Measurements from ENCODE around the gene GPR141. TPM values are rescaled to one million over a fixed set of nuclear protein-coding genes. Genes with fewer than 3 reads are reported as not detected.
"Not testable (repeated sequence)": the region's sequence is repeated elsewhere in the genome, so short reads cannot be mapped to it uniquely, and the experiment has no call there.

Gene GPR141
- polyA plus RNA-seq, 4 donors: 0.27 to 0.39 TPM; not detected in 2

- no peak for DNase-seq (ENCODE audit: low read depth in 4 of 4, low spot score in 3 of 4)
These were observed 1.4 kb downstream of the GPR141 start for GRCh38 chr7:37684927-37685326.

- DNase-seq (ENCODE audit: low read depth in 4 of 4, low spot score in 3 of 4): no peak
These were observed 3.2 kb downstream of the GPR141 start for GRCh38 chr7:37686556-37687345.

GRCh38 chr7:37690206-37690605 lies 6.6 kb downstream of the GPR141 start:
- no peak for DNase-seq (ENCODE audit: low read depth in 4 of 4, low spot score in 3 of 4)

GRCh38 chr7:37694208-37695094 lies 10.9 kb downstream of the GPR141 start:
- DNase-seq (ENCODE audit: low read depth in 4 of 4, low spot score in 3 of 4): no peak

- no peak for DNase-seq (ENCODE audit: low read depth in 4 of 4, low spot score in 3 of 4)
These were observed 14.7 kb downstream of the GPR141 start for GRCh38 chr7:37698276-37698675.

- no peak for DNase-seq (ENCODE audit: low read depth in 4 of 4, low spot score in 3 of 4)
These were observed 15.2 kb downstream of the GPR141 start for GRCh38 chr7:37698782-37699181.

GRCh38 chr7:37701769-37702168 lies 18.2 kb downstream of the GPR141 start:
- DNase-seq (ENCODE audit: low read depth in 4 of 4, low spot score in 3 of 4): no peak

- no peak for DNase-seq (ENCODE audit: low read depth in 4 of 4, low spot score in 3 of 4)
These were observed 19.8 kb downstream of the GPR141 start for GRCh38 chr7:37703361-37703760.

GRCh38 chr7:37704328-37704833 lies 20.8 kb downstream of the GPR141 start:
- DNase-seq (ENCODE audit: low read depth in 4 of 4, low spot score in 3 of 4): not testable (repeated sequence)

GRCh38 chr7:37705976-37706375 lies 22.4 kb downstream of the GPR141 start:
- no peak for DNase-seq (ENCODE audit: low read depth in 4 of 4, low spot score in 3 of 4)

GRCh38 chr7:37706804-37707203 lies 23.2 kb downstream of the GPR141 start:
- DNase-seq (ENCODE audit: low read depth in 4 of 4, low spot score in 3 of 4): no peak

GRCh38 chr7:37707754-37708485 lies 24.4 kb downstream of the GPR141 start:
- no peak for DNase-seq (ENCODE audit: low read depth in 4 of 4, low spot score in 3 of 4)

- DNase-seq (ENCODE audit: low read depth in 4 of 4, low spot score in 3 of 4): no peak
These were observed 26.3 kb downstream of the GPR141 start for GRCh38 chr7:37709631-37710509.

GRCh38 chr7:37713613-37714012 lies 30.0 kb downstream of the GPR141 start:
- no peak for DNase-seq (ENCODE audit: low read depth in 4 of 4, low spot score in 3 of 4)

- no peak for DNase-seq (ENCODE audit: low read depth in 4 of 4, low spot score in 3 of 4)
These were observed 31.0 kb downstream of the GPR141 start for GRCh38 chr7:37714606-37715005.

GRCh38 chr7:37718585-37718984 lies 35.0 kb downstream of the GPR141 start:
- no peak for DNase-seq (ENCODE audit: low read depth in 4 of 4, low spot score in 3 of 4)

GRCh38 chr7:37719077-37719476 lies 35.5 kb downstream of the GPR141 start:
- DNase-seq (ENCODE audit: low read depth in 4 of 4, low spot score in 3 of 4): no peak

GRCh38 chr7:37724732-37725131 lies 41.2 kb downstream of the GPR141 start:
- DNase-seq (ENCODE audit: low read depth in 4 of 4, low spot score in 3 of 4): no peak

- DNase-seq (ENCODE audit: low read depth in 4 of 4, low spot score in 3 of 4): no peak
These were observed 42.5 kb downstream of the GPR141 start for GRCh38 chr7:37726016-37726415.

GRCh38 chr7:37728747-37729146 lies 45.2 kb downstream of the GPR141 start:
- DNase-seq (ENCODE audit: low read depth in 4 of 4, low spot score in 3 of 4): no peak

Data from right renal pelvis (tissue), 4 donors.